Transverse colon (tissue), 4 donors: ENCODE measurements around the gene MND1. TPM values are rescaled to one million over a fixed set of nuclear protein-coding genes. Genes with fewer than 3 reads are reported as not detected.

Experiments used
- DNase-seq: peaks from one replicate; pipeline ENCODE4 v3.0.0-alpha.2; 2019
- H3K27ac ChIP-seq, 4 donors: fragments of 200-600 bp; sonication (generic); 2 replicates each; pipeline ENCODE4 v1.5.1; 2016 to 2018; ENCODE audit warnings: inconsistent platforms in 4 of 4
- H3K27me3 ChIP-seq: fragments of 200-600 bp; sonication (generic); 2 replicates; pipeline ENCODE4 v1.5.1; 2017; ENCODE audit warnings: inconsistent platforms
- H3K36me3 ChIP-seq, 4 donors: fragments of 200-600 bp; sonication (generic); 2 replicates each; pipeline ENCODE4 v1.5.1; 2017 to 2019; ENCODE audit warnings: inconsistent platforms in 4 of 4
- H3K4me1 ChIP-seq, 4 donors: fragments of 200-600 bp; sonication (generic); 2 replicates each; pipeline ENCODE4 v1.5.1; 2017 to 2020; ENCODE audit warnings: inconsistent platforms in 4 of 4
- H3K4me3 ChIP-seq, 4 donors: fragments of 200-600 bp; sonication (generic); 1 replicate in 1 of 4; 2 replicates in 3 of 4; pipeline versions ENCODE4 v1.5.1 to v1.6.1; 2017 to 2019; ENCODE audit warnings: inconsistent platforms in 4 of 4
- H3K9me3 ChIP-seq, 2 donors: fragments of 200-600 bp; sonication (generic); 2 replicates each; pipeline ENCODE4 v1.5.1; 2017 to 2019; ENCODE audit warnings: inconsistent platforms in 2 of 2
- EP300 ChIP-seq: sonication (generic); formaldehyde crosslinking; IDR thresholded peaks from one replicate; pipeline ENCODE4 v1.6.1; 2017; ENCODE audit warnings: antibody characterized with exemption, low read depth
- POLR2A ChIP-seq: fragments of 450-650 bp; IDR thresholded peaks from one replicate; pipeline ENCODE4 v1.6.1; 2016; ENCODE audit warnings: antibody characterized with exemption, mild to moderate bottlenecking, moderate library complexity
- POLR2AphosphoS5 ChIP-seq, 3 donors: sonication (generic); formaldehyde crosslinking; IDR thresholded peaks; one replicate each; pipeline ENCODE4 v1.6.1; 2016; ENCODE audit warnings: antibody characterized with exemption in 3 of 3
- whole genome bisulfite sequencing, 2 donors: methylation state at CpG; one replicate each; pipeline ENCODE4 v1.1.5; 2018; ENCODE audit warnings: low coverage in 1 of 2; 5-methylcytosine and 5-hydroxymethylcytosine counted together
- in situ Hi-C, 4 donors: fragments of 200-750 bp; cut with MboI; loops; one replicate each; pipeline versions ENCODE4 v1.15.0 to v1.15.1; 2017; ENCODE audit warnings: low sequenced_read_pairs in 3 of 4, low pct_ligation_motif_present in 1 of 4, low pct_unique_long_range_greater_than_20kb in 1 of 4
- intact Hi-C: fragments of 100-400 bp; cut with DNase I; formaldehyde crosslinking; loops from one replicate; pipeline ENCODE4 v1.15.1; 2023; ENCODE audit warnings: low total_unique reads
- total RNA-seq, 4 donors: library from RNA; depleted of rRNA; stranded (reverse); fragments of >200 nt; gene quantifications; one replicate each; pipeline ENCODE4 v1.1.0, GENCODE V29; 2016
- TF ChIP-seq, protein P1 (sequence below), 5 experiments: fragments of 200-600 bp in 3 of 5; fragments of 450-650 bp in 2 of 5; sonication (generic) in 3 of 5; IDR thresholded peaks; 1 replicate in 2 of 5; 2 replicates in 3 of 5; pipeline ENCODE4 v1.5.1; 2016 to 2017; ENCODE audit warnings: antibody characterized with exemption in 5 of 5, inconsistent platforms in 3 of 5, mild to moderate bottlenecking in 2 of 5, moderate library complexity in 1 of 5

The MND1 gene
- total RNA-seq, 4 donors from 2014 or later, result 0.80 to 3.2 (median 1.4) TPM; not detected in 1

DNA sequence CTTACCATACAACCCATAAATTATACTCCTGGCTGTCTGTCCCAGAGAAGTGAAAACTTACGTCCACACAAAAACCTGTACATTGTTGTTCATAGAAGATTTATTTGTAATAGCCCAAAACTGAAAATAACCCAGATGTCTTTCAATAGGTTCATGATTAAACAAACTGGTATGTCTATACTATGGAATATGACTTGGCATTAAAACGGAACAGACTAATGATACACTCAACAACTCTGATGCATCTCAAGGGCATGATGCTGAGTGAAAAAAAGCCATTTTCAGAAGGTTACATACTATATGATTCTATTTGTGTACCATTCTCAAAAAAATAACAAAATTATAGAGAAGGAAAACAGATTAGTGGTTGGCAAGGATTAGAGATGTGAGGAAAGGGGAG, 11.6 kb upstream of the MND1 start:
- no peak for TF ChIP-seq EP300
- TF ChIP-seq POLR2AphosphoS5 (IDR thresholded peaks at IDR 0.05), result no peak
- TF ChIP-seq, protein P1, sequence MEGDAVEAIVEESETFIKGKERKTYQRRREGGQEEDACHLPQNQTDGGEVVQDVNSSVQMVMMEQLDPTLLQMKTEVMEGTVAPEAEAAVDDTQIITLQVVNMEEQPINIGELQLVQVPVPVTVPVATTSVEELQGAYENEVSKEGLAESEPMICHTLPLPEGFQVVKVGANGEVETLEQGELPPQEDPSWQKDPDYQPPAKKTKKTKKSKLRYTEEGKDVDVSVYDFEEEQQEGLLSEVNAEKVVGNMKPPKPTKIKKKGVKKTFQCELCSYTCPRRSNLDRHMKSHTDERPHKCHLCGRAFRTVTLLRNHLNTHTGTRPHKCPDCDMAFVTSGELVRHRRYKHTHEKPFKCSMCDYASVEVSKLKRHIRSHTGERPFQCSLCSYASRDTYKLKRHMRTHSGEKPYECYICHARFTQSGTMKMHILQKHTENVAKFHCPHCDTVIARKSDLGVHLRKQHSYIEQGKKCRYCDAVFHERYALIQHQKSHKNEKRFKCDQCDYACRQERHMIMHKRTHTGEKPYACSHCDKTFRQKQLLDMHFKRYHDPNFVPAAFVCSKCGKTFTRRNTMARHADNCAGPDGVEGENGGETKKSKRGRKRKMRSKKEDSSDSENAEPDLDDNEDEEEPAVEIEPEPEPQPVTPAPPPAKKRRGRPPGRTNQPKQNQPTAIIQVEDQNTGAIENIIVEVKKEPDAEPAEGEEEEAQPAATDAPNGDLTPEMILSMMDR (IDR thresholded peaks at IDR 0.05), result no peak
- no peak for TF ChIP-seq POLR2A
- intact Hi-C loops (no loop called here), in situ Hi-C loops (loop anchor here in 1 of 4 donors (25.0 kb wide), 1 partner anchor 254 kb away; no protein-coding TSS in a partner anchor)
- 83 to 89% methylated on average over 2 of the region's 2 CpGs for WGBS, 2 donors
- Histone ChIP-seq H3K36me3 (peaks cover 0 to 36% (median 6%) of the 10 kb centered on the region in 4 donors), H3K4me1 (no peaks in the 10 kb centered on the region), H3K4me3 (no peak overlapping the region), H3K9me3 (no peaks in the 10 kb centered on the region), H3K27ac (no peak overlapping the region), H3K27me3 (no peaks in the 10 kb centered on the region)
- no peak for DNase-seq

DNA sequence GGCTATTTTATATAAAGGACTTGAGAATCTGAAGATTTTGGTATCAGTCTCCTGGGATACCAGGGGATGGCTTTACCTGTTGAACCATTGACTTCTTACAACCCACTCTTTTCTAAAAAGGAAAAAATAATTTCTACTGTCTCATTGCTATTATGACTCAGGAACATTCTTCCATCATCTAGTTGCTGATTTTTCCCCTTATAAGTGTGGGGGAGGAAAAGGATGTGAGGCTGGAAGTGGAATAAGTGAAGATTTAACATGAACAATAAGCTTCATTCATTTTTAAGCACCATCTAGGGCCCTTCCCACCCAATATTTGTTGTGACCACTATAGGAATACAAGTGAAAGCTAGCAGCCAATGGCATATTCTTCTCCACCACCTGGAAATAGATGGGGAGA, 10.6 kb upstream of the MND1 start:
- Histone ChIP-seq H3K4me1 (no peaks in the 10 kb centered on the region), H3K27me3 (no peaks in the 10 kb centered on the region), H3K27ac (no peak overlapping the region), H3K4me3 (no peak overlapping the region), H3K36me3 (peaks cover 0 to 33% (median 6%) of the 10 kb centered on the region in 4 donors), H3K9me3 (no peaks in the 10 kb centered on the region)
- TF ChIP-seq POLR2AphosphoS5 (IDR thresholded peaks at IDR 0.05) (no peak), EP300 (no peak), POLR2A (no peak)
- TF ChIP-seq, protein P1 (IDR thresholded peaks at IDR 0.05), result no peak
- no peak for DNase-seq
- in situ Hi-C loops (loop anchor here in 1 of 4 donors (25.0 kb wide), 1 partner anchor 253 kb away; no protein-coding TSS in a partner anchor), intact Hi-C loops (no loop called here)

DNA sequence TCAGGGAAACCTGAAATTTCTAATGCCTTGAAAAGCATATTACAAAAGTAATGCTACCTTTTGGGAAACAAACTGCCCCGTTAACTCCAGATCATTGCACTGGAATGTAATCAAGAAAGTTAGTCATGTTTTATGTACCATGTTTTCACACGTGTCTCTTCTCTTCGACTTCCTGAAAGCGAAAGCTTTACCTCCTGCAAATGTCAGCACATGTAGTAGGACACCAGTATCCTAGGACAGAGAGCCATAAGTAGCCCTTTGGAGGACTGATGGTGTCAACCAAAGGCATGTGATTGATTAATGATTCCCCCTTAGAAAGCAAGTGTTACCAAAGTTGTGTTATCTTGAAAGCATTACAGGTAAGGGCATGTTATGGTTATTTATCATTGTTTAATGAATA, 8.8 kb upstream of the MND1 start:
- WGBS, 2 donors, result 81 to 89% methylated on average over 1 to 4 of the region's 4 CpGs
- DNase-seq, result no peak
- no peaks in the 10 kb centered on the region for H3K27me3 ChIP-seq
- H3K36me3 ChIP-seq, result peaks cover 0 to 18% (median 4%) of the 10 kb centered on the region in 4 donors
- no peak overlapping the region for H3K4me3 ChIP-seq
- no peaks in the 10 kb centered on the region for H3K4me1 ChIP-seq
- in situ Hi-C loops (loop anchor here in 1 of 4 donors (25.0 kb wide), 1 partner anchor 252 kb away; no protein-coding TSS in a partner anchor), intact Hi-C loops (no loop called here)
- TF ChIP-seq, protein P1 (IDR thresholded peaks at IDR 0.05), result no peak
- no peak for TF ChIP-seq POLR2AphosphoS5 (IDR thresholded peaks at IDR 0.05)
- TF ChIP-seq EP300, result no peak
- no peak for TF ChIP-seq POLR2A
- no peak overlapping the region for H3K27ac ChIP-seq
- H3K9me3 ChIP-seq, result no peaks in the 10 kb centered on the region

DNA sequence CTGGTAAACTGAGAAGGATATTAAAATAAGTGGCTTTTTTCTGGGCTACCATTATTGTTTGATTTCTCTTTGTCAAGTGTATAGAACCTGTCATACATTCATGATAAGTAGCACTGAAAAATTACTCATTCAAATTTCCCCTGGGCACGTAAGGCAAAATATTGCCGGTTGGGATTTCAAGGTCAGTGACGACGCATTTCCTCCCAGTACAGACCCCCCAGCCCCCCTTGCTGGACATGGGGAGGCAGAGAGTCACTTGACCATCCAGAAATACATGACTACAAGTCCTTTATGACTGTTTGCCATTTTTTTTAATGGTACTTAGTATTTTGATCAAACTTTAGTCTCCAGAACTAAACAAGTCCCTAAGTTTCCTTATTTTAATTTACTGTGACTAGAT, 6.8 kb upstream of the MND1 start:
- Histone ChIP-seq H3K27ac (no peak overlapping the region), H3K9me3 (no peaks in the 10 kb centered on the region), H3K36me3 (peaks cover 0 to 7% (median 3%) of the 10 kb centered on the region in 4 donors), H3K4me3 (no peak overlapping the region), H3K27me3 (no peaks in the 10 kb centered on the region), H3K4me1 (peaks cover 0 to 8% (median 0%) of the 10 kb centered on the region in 4 donors)
- intact Hi-C loops (no loop called here), in situ Hi-C loops (loop anchor here in 1 of 4 donors (25.0 kb wide), 1 partner anchor 250 kb away; no protein-coding TSS in a partner anchor)
- WGBS, 2 donors, result 79 to 88% methylated on average over 4 of the region's 4 CpGs
- DNase-seq, result no peak
- TF ChIP-seq POLR2A, result no peak
- TF ChIP-seq EP300, result no peak
